Osteocyte (in vitro differentiated cells): ENCODE results near the gene MBTPS2. TPM values are rescaled to one million over a fixed set of nuclear protein-coding genes. Genes with fewer than 3 reads are reported as not detected.

Experiments
- DNase-seq: peaks from one replicate; pipeline ENCODE4 v3.0.0; 2021; ENCODE audit warnings: mixed read lengths; ENCODE audit not compliant: unreplicated experiment; ENCODE audit errors: extremely low spot score
- H3K27ac Mint-ChIP-seq: one replicate; pipeline ENCODE4 v1.8.0; 2021; ENCODE audit warnings: mild to moderate bottlenecking, mixed read lengths; ENCODE audit not compliant: unreplicated experiment
- H3K27me3 Mint-ChIP-seq: one replicate; pipeline ENCODE4 v1.8.0; 2021; ENCODE audit warnings: mixed read lengths; ENCODE audit not compliant: unreplicated experiment
- H3K36me3 Mint-ChIP-seq: one replicate; pipeline ENCODE4 v1.8.0; 2021; ENCODE audit warnings: mixed read lengths; ENCODE audit not compliant: unreplicated experiment
- H3K4me1 Mint-ChIP-seq: one replicate; pipeline ENCODE4 v1.8.0; 2021; ENCODE audit warnings: mixed read lengths; ENCODE audit not compliant: unreplicated experiment
- H3K4me3 Mint-ChIP-seq: one replicate; pipeline ENCODE4 v1.8.0; 2021; ENCODE audit warnings: mild to moderate bottlenecking, moderate library complexity, mixed read lengths; ENCODE audit not compliant: unreplicated experiment
- H3K9me3 Mint-ChIP-seq: one replicate; pipeline ENCODE4 v1.8.0; 2021; ENCODE audit warnings: mixed read lengths; ENCODE audit not compliant: unreplicated experiment
- total RNA-seq: library from RNA; stranded (reverse); gene quantifications from 2 replicates; pipeline ENCODE4 v1.2.1, GENCODE V29; 2021
- TF ChIP-seq, protein P1 (sequence below): fragments of 200-600 bp; sonication (generic); IDR thresholded peaks from 2 replicates; pipeline ENCODE4 v1.5.0; 2021; ENCODE audit warnings: antibody characterized with exemption, mild to moderate bottlenecking, moderate library complexity

Gene MBTPS2
- total RNA-seq, 1 donor from 2014 or later = 23.7 TPM

DNA sequence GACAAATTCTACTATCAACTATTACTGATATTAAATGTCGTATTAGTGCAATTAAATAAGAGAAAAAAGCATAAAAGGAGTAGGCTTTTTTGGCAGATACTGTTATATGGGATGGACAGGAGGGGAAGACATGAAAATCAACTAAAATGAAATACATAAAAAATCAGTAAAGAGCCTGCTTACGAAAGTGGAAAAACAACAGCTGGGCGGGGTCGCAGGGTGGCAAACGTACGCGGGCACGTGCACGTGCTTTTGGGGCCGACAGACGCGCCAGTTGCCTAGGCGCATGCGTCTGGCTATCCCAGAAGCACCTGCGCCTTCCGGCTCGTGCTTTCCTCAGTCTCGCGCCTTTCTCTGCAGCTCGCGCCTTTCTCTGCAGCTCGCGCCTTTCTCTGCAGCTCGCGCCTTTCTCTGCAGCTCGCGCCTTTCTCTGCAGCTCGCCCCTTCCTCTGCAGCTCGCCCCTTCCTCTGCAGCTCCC lies 16.6 kb downstream of the MBTPS2 start, which contains the start of gene YY2:
YY2 (plus strand) TSS at position 51 of the 479 bp plus-strand sequence. CDS start 498 bp downstream, outside the sequence.
- TF ChIP-seq, protein P1, sequence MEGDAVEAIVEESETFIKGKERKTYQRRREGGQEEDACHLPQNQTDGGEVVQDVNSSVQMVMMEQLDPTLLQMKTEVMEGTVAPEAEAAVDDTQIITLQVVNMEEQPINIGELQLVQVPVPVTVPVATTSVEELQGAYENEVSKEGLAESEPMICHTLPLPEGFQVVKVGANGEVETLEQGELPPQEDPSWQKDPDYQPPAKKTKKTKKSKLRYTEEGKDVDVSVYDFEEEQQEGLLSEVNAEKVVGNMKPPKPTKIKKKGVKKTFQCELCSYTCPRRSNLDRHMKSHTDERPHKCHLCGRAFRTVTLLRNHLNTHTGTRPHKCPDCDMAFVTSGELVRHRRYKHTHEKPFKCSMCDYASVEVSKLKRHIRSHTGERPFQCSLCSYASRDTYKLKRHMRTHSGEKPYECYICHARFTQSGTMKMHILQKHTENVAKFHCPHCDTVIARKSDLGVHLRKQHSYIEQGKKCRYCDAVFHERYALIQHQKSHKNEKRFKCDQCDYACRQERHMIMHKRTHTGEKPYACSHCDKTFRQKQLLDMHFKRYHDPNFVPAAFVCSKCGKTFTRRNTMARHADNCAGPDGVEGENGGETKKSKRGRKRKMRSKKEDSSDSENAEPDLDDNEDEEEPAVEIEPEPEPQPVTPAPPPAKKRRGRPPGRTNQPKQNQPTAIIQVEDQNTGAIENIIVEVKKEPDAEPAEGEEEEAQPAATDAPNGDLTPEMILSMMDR = no peak
- peaks cover 14% of the 10 kb centered on the region for H3K27me3 Mint-ChIP-seq

DNA sequence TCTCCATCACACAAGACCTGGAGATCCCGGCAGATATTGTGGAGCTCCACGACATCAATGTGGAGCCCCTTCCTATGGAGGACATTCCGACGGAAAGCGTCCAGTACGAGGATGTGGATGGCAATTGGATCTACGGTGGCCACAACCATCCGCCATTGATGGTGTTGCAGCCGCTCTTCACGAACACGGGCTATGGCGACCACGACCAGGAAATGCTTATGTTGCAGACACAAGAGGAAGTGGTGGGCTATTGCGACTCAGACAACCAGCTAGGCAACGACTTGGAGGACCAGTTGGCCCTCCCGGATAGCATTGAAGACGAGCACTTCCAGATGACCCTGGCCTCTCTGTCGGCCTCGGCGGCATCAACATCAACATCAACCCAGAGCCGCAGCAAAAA lies 17.1 kb downstream of the MBTPS2 start:
- TF ChIP-seq, protein P1 = no peak
- DNase-seq = no peak
- Mint-ChIP-seq H3K9me3 (no peaks in the 10 kb centered on the region), H3K4me1 (no peaks in the 10 kb centered on the region), H3K36me3 (peaks cover 18% of the 10 kb centered on the region), H3K27ac (no peak overlapping the region), H3K4me3 (no peak overlapping the region), H3K27me3 (peaks cover 14% of the 10 kb centered on the region)

More for the DNA sequence above, 16.6 kb downstream of the MBTPS2 start, which contains the start of gene YY2:
- Mint-ChIP-seq H3K9me3 (no peaks in the 10 kb centered on the region), H3K4me1 (no peaks in the 10 kb centered on the region), H3K27ac (no peak within 1 kb of the TSS), H3K36me3 (peaks cover 20% of the 10 kb centered on the region), H3K4me3 (no peak within 1 kb of the TSS)
- no peak for DNase-seq

DNA sequence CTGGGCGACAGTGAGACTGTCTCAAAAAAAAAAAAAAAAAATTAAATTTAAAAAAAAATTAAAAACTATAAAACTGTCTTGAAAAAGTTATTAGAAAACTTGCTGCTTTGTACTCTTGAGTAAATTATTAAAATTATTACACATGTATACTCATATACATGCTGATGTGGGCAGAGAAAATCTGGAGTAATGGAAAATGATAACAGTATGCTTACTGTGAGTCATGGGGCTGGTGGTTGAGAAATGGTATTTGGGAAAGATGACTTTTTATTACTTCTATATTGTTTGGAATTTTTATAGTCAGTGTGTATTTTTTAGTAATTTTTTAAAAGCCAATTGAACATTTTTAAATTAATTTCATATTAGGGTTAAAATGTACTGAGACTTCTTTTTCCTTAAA lies 23.8 kb downstream of the MBTPS2 start:
- H3K36me3 Mint-ChIP-seq = no peaks in the 10 kb centered on the region
- no peak overlapping the region for H3K4me3 Mint-ChIP-seq
- DNase-seq = no peak
- H3K9me3 Mint-ChIP-seq = no peaks in the 10 kb centered on the region
- H3K27me3 Mint-ChIP-seq = no peaks in the 10 kb centered on the region
- H3K27ac Mint-ChIP-seq = no peak overlapping the region
- TF ChIP-seq, protein P1 = no peak
- H3K4me1 Mint-ChIP-seq = peaks cover 11% of the 10 kb centered on the region

DNA sequence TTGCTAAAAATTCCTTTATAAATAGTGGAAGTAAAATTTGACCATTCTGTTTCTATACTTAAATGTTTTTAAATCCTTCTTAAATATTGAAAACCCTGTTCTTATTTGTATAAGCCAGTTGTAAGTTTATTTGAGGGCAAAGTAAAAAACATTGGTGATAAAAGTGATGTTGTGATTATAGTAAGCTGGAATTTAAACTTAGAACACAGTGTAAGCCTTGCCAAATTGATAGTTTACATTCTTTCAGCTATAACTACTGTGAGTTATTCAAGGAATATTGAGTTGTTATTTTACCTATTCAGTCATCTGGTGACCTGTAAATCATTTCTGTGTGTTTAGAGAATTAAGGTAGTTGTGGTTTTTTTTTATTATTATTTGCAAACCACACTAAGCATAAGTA lies 26.0 kb downstream of the MBTPS2 start:
- TF ChIP-seq, protein P1 = no peak
- no peak for DNase-seq
- Mint-ChIP-seq H3K9me3 (no peaks in the 10 kb centered on the region), H3K27ac (peak overlapping the region; percentile 55), H3K4me3 (no peak overlapping the region), H3K27me3 (no peaks in the 10 kb centered on the region), H3K4me1 (peaks cover 12% of the 10 kb centered on the region), H3K36me3 (no peaks in the 10 kb centered on the region)

DNA sequence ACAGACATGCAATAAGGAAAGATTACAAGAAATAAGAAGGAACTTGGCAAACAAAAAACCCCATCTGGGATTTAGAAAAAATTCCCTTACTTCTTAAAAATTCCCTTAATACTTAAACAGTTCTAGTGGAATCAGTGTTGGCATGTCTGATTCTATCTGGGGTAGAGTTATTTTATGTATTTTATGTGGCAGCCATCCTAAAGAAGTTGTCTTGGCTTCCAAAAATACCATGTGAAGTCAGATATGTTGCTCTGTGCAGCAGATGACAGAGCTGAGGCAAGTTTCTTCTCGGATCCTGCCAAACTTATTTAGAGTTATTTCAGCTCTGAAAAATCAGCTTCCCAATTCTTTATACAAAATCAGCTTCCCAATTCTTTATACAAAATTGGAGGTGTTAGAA lies 31.1 kb downstream of the MBTPS2 start:
- Mint-ChIP-seq H3K4me3 (no peak overlapping the region), H3K36me3 (no peaks in the 10 kb centered on the region), H3K27me3 (no peaks in the 10 kb centered on the region)

More for the DNA sequence above, 31.1 kb downstream of the MBTPS2 start:
- DNase-seq = no peak
- TF ChIP-seq, protein P1 = no peak
- Mint-ChIP-seq H3K27ac (no peak overlapping the region), H3K4me1 (peaks cover 52% of the 10 kb centered on the region), H3K9me3 (no peaks in the 10 kb centered on the region)
